ENCODE data around the gene NETO2. TPM values are rescaled to one million over a fixed set of nuclear protein-coding genes. Genes with fewer than 3 reads are reported as not detected.

The NETO2 gene
- total and polyA plus RNA-seq, 2 donors (not counting 1 experiment from before 2014, with no cell fraction given): 3.0 to 13.2 TPM

GRCh38 chr16:47035436-47035835 lies 108.3 kb downstream of the NETO2 start:
- no peak overlapping the region for H3K4me2 ChIP-seq (ENCODE audit: extremely low read depth, insufficient read depth, low read length)
- no peak overlapping the region for H3K27ac ChIP-seq (ENCODE audit: insufficient read depth, low read length)
- TF ChIP-seq EZH2 (IDR thresholded peaks at IDR 0.05; ENCODE audit: low read length, missing control alignments) (no peak), CTCF (conservative IDR thresholded peaks at IDR 0.05 in 1 of 2, IDR thresholded peaks at IDR 0.05 in 1 of 2; ENCODE audit: low read depth in 1 of 2, low read length in 2 of 2) (no peak)

GRCh38 chr16:47034455-47034854 lies 109.3 kb downstream of the NETO2 start:
- Histone ChIP-seq H3K27me3 (ENCODE audit: control insufficient read depth, insufficient read depth, low read length) (no peaks in the 10 kb centered on the region), H3K79me2 (ENCODE audit: control insufficient read depth, insufficient read depth, low read length) (no peaks in the 10 kb centered on the region), H3K9ac (ENCODE audit: insufficient read depth, low read length) (no peak overlapping the region), H3K9me3 (ENCODE audit: control insufficient read depth, insufficient read depth, low read depth, low read length) (no peaks in the 10 kb centered on the region), H3K4me2 (ENCODE audit: extremely low read depth, insufficient read depth, low read length) (no peak overlapping the region), H2AFZ (ENCODE audit: low read length) (no peak overlapping the region), H3K4me1 (ENCODE audit: control insufficient read depth, extremely low read depth, insufficient read depth, low read length) (no peaks in the 10 kb centered on the region), H3K27ac (ENCODE audit: insufficient read depth, low read length) (no peak overlapping the region), H3K36me3 (ENCODE audit: control insufficient read depth, insufficient read depth, low read length) (no peaks in the 10 kb centered on the region), H4K20me1 (ENCODE audit: control insufficient read depth, extremely low read depth, insufficient read depth, low read length) (no peaks in the 10 kb centered on the region), H3K4me3 (replicated peaks in 1 of 4; ENCODE audit: control extremely low read depth in 1 of 4, insufficient read depth in 1 of 4, low read depth in 3 of 4, low read length in 4 of 4) (no peak overlapping the region)
- no peak for DNase-seq (ENCODE audit: low read depth in 2 of 2)
- TF ChIP-seq CTCF (conservative IDR thresholded peaks at IDR 0.05 in 1 of 2, IDR thresholded peaks at IDR 0.05 in 1 of 2; ENCODE audit: low read depth in 1 of 2, low read length in 2 of 2) (no peak), EZH2 (IDR thresholded peaks at IDR 0.05; ENCODE audit: low read length, missing control alignments) (no peak)

More at GRCh38 chr16:47035436-47035835, 108.3 kb downstream of the NETO2 start:
- Histone ChIP-seq H3K27me3 (ENCODE audit: control insufficient read depth, insufficient read depth, low read length) (no peaks in the 10 kb centered on the region), H2AFZ (ENCODE audit: low read length) (no peak overlapping the region), H4K20me1 (ENCODE audit: control insufficient read depth, extremely low read depth, insufficient read depth, low read length) (no peaks in the 10 kb centered on the region), H3K4me1 (ENCODE audit: control insufficient read depth, extremely low read depth, insufficient read depth, low read length) (no peaks in the 10 kb centered on the region), H3K79me2 (ENCODE audit: control insufficient read depth, insufficient read depth, low read length) (no peaks in the 10 kb centered on the region), H3K9me3 (ENCODE audit: control insufficient read depth, insufficient read depth, low read depth, low read length) (no peaks in the 10 kb centered on the region), H3K4me3 (replicated peaks in 1 of 4; ENCODE audit: control extremely low read depth in 1 of 4, insufficient read depth in 1 of 4, low read depth in 3 of 4, low read length in 4 of 4) (no peak overlapping the region), H3K36me3 (ENCODE audit: control insufficient read depth, insufficient read depth, low read length) (no peaks in the 10 kb centered on the region), H3K9ac (ENCODE audit: insufficient read depth, low read length) (no peak overlapping the region)
- no peak for DNase-seq (ENCODE audit: low read depth in 2 of 2)

GRCh38 chr16:47033176-47033575 lies 110.6 kb downstream of the NETO2 start:
- no peak for DNase-seq (ENCODE audit: low read depth in 2 of 2)
- Histone ChIP-seq H3K79me2 (ENCODE audit: control insufficient read depth, insufficient read depth, low read length) (no peaks in the 10 kb centered on the region), H3K27ac (ENCODE audit: insufficient read depth, low read length) (no peak overlapping the region), H3K4me2 (ENCODE audit: extremely low read depth, insufficient read depth, low read length) (no peak overlapping the region), H3K4me1 (ENCODE audit: control insufficient read depth, extremely low read depth, insufficient read depth, low read length) (no peaks in the 10 kb centered on the region), H3K4me3 (replicated peaks in 1 of 4; ENCODE audit: control extremely low read depth in 1 of 4, insufficient read depth in 1 of 4, low read depth in 3 of 4, low read length in 4 of 4) (no peak overlapping the region), H3K9ac (ENCODE audit: insufficient read depth, low read length) (no peak overlapping the region), H4K20me1 (ENCODE audit: control insufficient read depth, extremely low read depth, insufficient read depth, low read length) (no peaks in the 10 kb centered on the region), H3K9me3 (ENCODE audit: control insufficient read depth, insufficient read depth, low read depth, low read length) (no peaks in the 10 kb centered on the region), H3K27me3 (ENCODE audit: control insufficient read depth, insufficient read depth, low read length) (no peaks in the 10 kb centered on the region), H2AFZ (ENCODE audit: low read length) (no peak overlapping the region), H3K36me3 (ENCODE audit: control insufficient read depth, insufficient read depth, low read length) (no peaks in the 10 kb centered on the region)
- TF ChIP-seq EZH2 (IDR thresholded peaks at IDR 0.05; ENCODE audit: low read length, missing control alignments): no peak
- no peak for TF ChIP-seq CTCF (conservative IDR thresholded peaks at IDR 0.05 in 1 of 2, IDR thresholded peaks at IDR 0.05 in 1 of 2; ENCODE audit: low read depth in 1 of 2, low read length in 2 of 2)
